Uterus (tissue), 4 donors: ENCODE data around the gene TARDBP. TPM values are rescaled to one million over a fixed set of nuclear protein-coding genes. Genes with fewer than 3 reads are reported as not detected.
A peak's percentile ranks its signal among the peaks of the same experiment; 100 is the strongest.
"Not testable (repeated sequence)": the region's sequence is repeated elsewhere in the genome, so short reads cannot be mapped to it uniquely, and the experiment has no call there.

Source experiments
- DNase-seq, 2 donors: peaks; one replicate each; pipeline ENCODE4 v3.0.0-alpha.2; 2019 to 2020
- H3K27ac ChIP-seq, 2 donors: fragments of 200-600 bp; sonication (generic); 1 replicate in 1 of 2; 2 replicates in 1 of 2; pipeline ENCODE4 v1.5.1; 2016 to 2018
- H3K27me3 ChIP-seq, 2 donors: fragments of 200-600 bp; sonication (generic); one replicate each; pipeline ENCODE4 v1.5.1; 2018 to 2019; ENCODE audit warnings: control low read depth in 1 of 2
- H3K36me3 ChIP-seq, 2 donors: fragments of 200-600 bp; sonication (generic); one replicate each; pipeline ENCODE4 v1.5.1; 2019; ENCODE audit warnings: control low read depth in 1 of 2
- H3K4me1 ChIP-seq, 2 donors: fragments of 200-600 bp; sonication (generic); one replicate each; pipeline ENCODE4 v1.5.1; 2018 to 2019; ENCODE audit warnings: control low read depth in 1 of 2
- H3K4me3 ChIP-seq, 2 donors: fragments of 200-600 bp; sonication (generic); 1 replicate in 1 of 2; 2 replicates in 1 of 2; pipeline ENCODE4 v1.5.1; 2018 to 2019; ENCODE audit warnings: mild to moderate bottlenecking in 1 of 2
- H3K9me3 ChIP-seq, 2 donors: fragments of 200-600 bp; sonication (generic); one replicate each; pipeline ENCODE4 v1.5.1; 2019; ENCODE audit warnings: control low read depth in 1 of 2
- CTCF ChIP-seq, 4 experiments: fragments of 200-600 bp in 2 of 4; fragments of 450-650 bp in 2 of 4; sonication (generic) in 2 of 4; IDR thresholded peaks; one replicate each; pipeline ENCODE4 v1.5.1; 2016 to 2019; ENCODE audit warnings: antibody characterized with exemption in 4 of 4, mild to moderate bottlenecking in 2 of 4, moderate library complexity in 1 of 4
- POLR2A ChIP-seq, 2 donors: fragments of 450-650 bp; IDR thresholded peaks; one replicate each; pipeline ENCODE4 v1.6.1; 2016; ENCODE audit warnings: antibody characterized with exemption in 2 of 2, mild to moderate bottlenecking in 1 of 2, moderate library complexity in 1 of 2
- intact Hi-C: fragments of 100-400 bp; cut with DNase I; formaldehyde crosslinking; loops from one replicate; pipeline ENCODE4 v1.15.1; 2023; ENCODE audit warnings: low total_unique reads
- total RNA-seq, 4 donors: library from RNA; depleted of rRNA in 3 of 4; stranded (reverse); fragments of >200 nt in 3 of 4; gene quantifications; one replicate each; pipeline versions ENCODE4 v1.1.0 to v1.2.4, GENCODE V29; 2014 to 2023
- donor health status: DM: yes; HTN: yes; CAD: no.

TARDBP gene
- total RNA-seq, 4 donors from 2014 or later = 176 to 617 (median 207) TPM

GRCh38 chr1:11045428-11046269 lies 33.2 kb downstream of the TARDBP start:
- H3K27ac ChIP-seq = no peak overlapping the region
- intact Hi-C loops = no loop called here
- H3K4me3 ChIP-seq = no peak overlapping the region
- no peaks in the 10 kb centered on the region for H3K27me3 ChIP-seq
- no peaks in the 10 kb centered on the region for H3K4me1 ChIP-seq
- H3K9me3 ChIP-seq = no peaks in the 10 kb centered on the region
- TF ChIP-seq POLR2A (IDR thresholded peaks at IDR 0.05) = no peak
- TF ChIP-seq CTCF (IDR thresholded peaks at IDR 0.05) = no peak
- DNase-seq = peak in 1 of 2 donors; percentile 11
- H3K36me3 ChIP-seq = no peaks in the 10 kb centered on the region

GRCh38 chr1:11046270-11046566 lies 33.8 kb downstream of the TARDBP start:
- Histone ChIP-seq H3K36me3 (no peaks in the 10 kb centered on the region), H3K9me3 (no peaks in the 10 kb centered on the region), H3K4me1 (no peaks in the 10 kb centered on the region), H3K4me3 (no peak overlapping the region), H3K27me3 (no peaks in the 10 kb centered on the region), H3K27ac (no peak overlapping the region)
- no peak for TF ChIP-seq CTCF (IDR thresholded peaks at IDR 0.05)
- TF ChIP-seq POLR2A (IDR thresholded peaks at IDR 0.05) = no peak
- DNase-seq = peak in 1 of 2 donors; percentile 8
- intact Hi-C loops = no loop called here

GRCh38 chr1:11046625-11047365 lies 34.3 kb downstream of the TARDBP start, which contains the start of gene MASP2:
MASP2 (minus strand) TSS chr1:11047239; CDS start chr1:11047207, 32 bp downstream.
- peak in 1 of 2 donors; percentile 8 for DNase-seq
- no peaks in the 10 kb centered on the region for H3K27me3 ChIP-seq
- no peaks in the 10 kb centered on the region for H3K9me3 ChIP-seq
- no peaks in the 10 kb centered on the region for H3K36me3 ChIP-seq
- no peaks in the 10 kb centered on the region for H3K4me1 ChIP-seq
- intact Hi-C loops = no loop called here
- H3K4me3 ChIP-seq = no peak within 1 kb of the TSS
- no peak within 1 kb of the TSS for H3K27ac ChIP-seq
- TF ChIP-seq CTCF (IDR thresholded peaks at IDR 0.05) (no peak), POLR2A (IDR thresholded peaks at IDR 0.05) (no peak)

GRCh38 chr1:11051121-11051520 lies 38.7 kb downstream of the TARDBP start:
- H3K4me1 ChIP-seq, H3K9me3 ChIP-seq, H3K4me3 ChIP-seq, intact Hi-C loops, H3K36me3 ChIP-seq, H3K27ac ChIP-seq, DNase-seq, H3K27me3 ChIP-seq: not testable (repeated sequence)

GRCh38 chr1:11051781-11052511 lies 39.5 kb downstream of the TARDBP start:
- intact Hi-C loops = no loop called here
- Histone ChIP-seq H3K4me3 (no peak overlapping the region), H3K27ac (no peak overlapping the region), H3K9me3 (no peaks in the 10 kb centered on the region), H3K36me3 (no peaks in the 10 kb centered on the region), H3K4me1 (no peaks in the 10 kb centered on the region), H3K27me3 (no peaks in the 10 kb centered on the region)
- DNase-seq = no peak
- TF ChIP-seq CTCF (IDR thresholded peaks at IDR 0.05) = no peak
- no peak for TF ChIP-seq POLR2A (IDR thresholded peaks at IDR 0.05)
